HG02798 (cell line): ENCODE results near the gene RNASEH1.
"Not testable (repeated sequence)": the region's sequence is repeated elsewhere in the genome, so short reads cannot be mapped to it uniquely, and the experiment has no call there.

ENCODE experiments used
- ATAC-seq: cut with Tn5 transposase; IDR thresholded peaks from one replicate; pipeline ENCODE4 v1.9.1; 2021; ENCODE audit warnings: mild to moderate bottlenecking; ENCODE audit not compliant: unreplicated experiment, poor library complexity

RNASEH1 gene

GRCh38 chr2:3523551-3524041 lies 34.5 kb downstream of the RNASEH1 start:
- no peak for ATAC-seq

GRCh38 chr2:3522961-3523421 lies 35.1 kb downstream of the RNASEH1 start:
- no peak for ATAC-seq

- no peak for ATAC-seq
Measured at GRCh38 chr2:3520591-3520990, 37.5 kb downstream of the RNASEH1 start.

GRCh38 chr2:3519255-3520205 lies 38.6 kb downstream of the RNASEH1 start, which contains the start of gene ADI1:
Gene ADI1, minus strand, starts transcription at chr2:3519531. Its CDS starts 44 bp downstream, at chr2:3519487.
- peak; percentile 67 for ATAC-seq

GRCh38 chr2:3518496-3519254 lies 39.5 kb downstream of the RNASEH1 start:
- ATAC-seq: peak; percentile 87

GRCh38 chr2:3517948-3518495 lies 40.1 kb downstream of the RNASEH1 start:
- no peak for ATAC-seq

GRCh38 chr2:3516831-3517230 lies 41.3 kb downstream of the RNASEH1 start:
- ATAC-seq: no peak

- not testable (repeated sequence) for ATAC-seq
Measured at GRCh38 chr2:3515438-3515837, 42.7 kb downstream of the RNASEH1 start.

- ATAC-seq: no peak
Measured at GRCh38 chr2:3513026-3513810, 44.9 kb downstream of the RNASEH1 start.

- ATAC-seq: no peak
Measured at GRCh38 chr2:3512086-3512485, 46.0 kb downstream of the RNASEH1 start.

GRCh38 chr2:3505771-3506170 lies 52.4 kb downstream of the RNASEH1 start:
- no peak for ATAC-seq

GRCh38 chr2:3504741-3505140 lies 53.4 kb downstream of the RNASEH1 start:
- ATAC-seq: no peak

- no peak for ATAC-seq
Measured at GRCh38 chr2:3503483-3503882, 54.6 kb downstream of the RNASEH1 start.

GRCh38 chr2:3503046-3503445 lies 55.1 kb downstream of the RNASEH1 start:
- ATAC-seq: no peak

GRCh38 chr2:3500326-3500899 lies 57.7 kb downstream of the RNASEH1 start:
- ATAC-seq: no peak

- no peak for ATAC-seq
Measured at GRCh38 chr2:3498783-3499394, 59.2 kb downstream of the RNASEH1 start.

GRCh38 chr2:3496708-3497080 lies 61.4 kb downstream of the RNASEH1 start:
- not testable (repeated sequence) for ATAC-seq
